ENCODE data around the gene PDHA1.

Gene PDHA1

GRCh38 chrX:19358521-19358920 lies 14.8 kb downstream of the PDHA1 start:
- TF ChIP-seq CTCF (IDR thresholded peaks at IDR 0.05; ENCODE audit: extremely low read depth, missing control alignments) = no peak
- DNase-seq (ENCODE audit: low spot score) = no peak

GRCh38 chrX:19360903-19361302 lies 17.2 kb downstream of the PDHA1 start:
- no peak for TF ChIP-seq CTCF (IDR thresholded peaks at IDR 0.05; ENCODE audit: extremely low read depth, missing control alignments)

GRCh38 chrX:19361701-19362100 lies 18.0 kb downstream of the PDHA1 start:
- no peak for TF ChIP-seq CTCF (IDR thresholded peaks at IDR 0.05; ENCODE audit: extremely low read depth, missing control alignments)
- no peak for DNase-seq (ENCODE audit: low spot score)

More at GRCh38 chrX:19360903-19361302, 17.2 kb downstream of the PDHA1 start:
- DNase-seq (ENCODE audit: low spot score) = no peak

- no peak for DNase-seq (ENCODE audit: low spot score)
- TF ChIP-seq CTCF (IDR thresholded peaks at IDR 0.05; ENCODE audit: extremely low read depth, missing control alignments) = no peak
Observed at GRCh38 chrX:19368576-19368975, 24.8 kb downstream of the PDHA1 start.

GRCh38 chrX:19370061-19370460 lies 26.3 kb downstream of the PDHA1 start:
- TF ChIP-seq CTCF (IDR thresholded peaks at IDR 0.05; ENCODE audit: extremely low read depth, missing control alignments) = no peak
- no peak for DNase-seq (ENCODE audit: low spot score)

GRCh38 chrX:19372170-19372546 lies 28.4 kb downstream of the PDHA1 start:
- peak; percentile 65 for DNase-seq (ENCODE audit: low spot score)
- peak; percentile 60 for TF ChIP-seq CTCF (IDR thresholded peaks at IDR 0.05; ENCODE audit: extremely low read depth, missing control alignments)

- no peak for TF ChIP-seq CTCF (IDR thresholded peaks at IDR 0.05; ENCODE audit: extremely low read depth, missing control alignments)
- no peak for DNase-seq (ENCODE audit: low spot score)
Observed at GRCh38 chrX:19372547-19373331, 29.0 kb downstream of the PDHA1 start.

Measured in GM20000 (cell line).